Germinal center (tissue), 1 donor: ENCODE measurements around the gene LINC01488.

Source experiments
- DNase-seq: peaks from one replicate; pipeline ENCODE4 v3.0.0; 2012; ENCODE audit warnings: mixed read lengths, low spot score

Gene LINC01488

GRCh38 chr11:69479591-69480271, 1.7 kb upstream of the LINC01488 start:
- DNase-seq, result no peak

DNA sequence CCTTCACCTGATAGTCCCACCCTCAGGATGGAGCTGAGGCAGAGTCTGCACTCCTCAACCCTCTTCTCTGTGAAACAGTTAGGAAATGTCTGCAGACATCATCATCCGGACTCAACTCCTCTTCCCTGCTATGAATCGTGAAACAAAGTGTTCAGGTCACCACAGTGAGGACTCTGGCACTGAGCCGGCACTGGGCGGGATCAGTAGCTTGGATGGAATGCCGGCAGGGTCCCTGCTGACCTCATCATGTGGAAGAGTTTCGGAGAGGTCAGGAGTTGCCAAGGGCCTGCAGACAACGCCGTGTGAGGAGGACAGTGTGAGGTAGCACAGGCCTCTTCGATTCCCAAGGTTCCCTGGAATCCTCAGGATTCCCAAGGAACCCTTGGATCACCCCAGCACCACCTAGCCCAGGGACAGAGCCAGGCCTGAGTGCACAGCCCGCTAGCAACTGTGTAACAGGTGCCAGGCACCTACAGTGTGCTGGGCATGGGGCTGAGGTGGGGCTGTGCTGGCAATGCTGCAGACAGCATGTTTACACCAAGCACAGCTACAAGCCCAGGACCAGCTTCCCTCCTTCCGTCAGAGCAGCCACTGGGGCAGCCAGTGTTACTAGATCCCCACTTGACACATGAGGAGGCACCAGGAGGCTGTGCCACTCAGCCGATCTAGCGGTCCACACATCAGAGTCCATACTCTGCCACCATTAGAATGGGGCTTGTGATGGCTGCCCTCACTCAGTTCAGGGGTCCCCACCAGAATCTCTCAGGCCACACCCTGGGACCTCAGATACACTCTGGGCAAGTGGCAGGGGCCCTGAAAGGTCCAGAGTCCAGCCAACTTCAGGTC, 693 bp upstream of the LINC01488 start:
- no peak for DNase-seq

- no peak for DNase-seq
Measured at GRCh38 chr11:69482322-69482721, 859 bp downstream of the LINC01488 start.

GRCh38 chr11:69483170-69483569, 1.7 kb downstream of the LINC01488 start:
- no peak for DNase-seq

DNA sequence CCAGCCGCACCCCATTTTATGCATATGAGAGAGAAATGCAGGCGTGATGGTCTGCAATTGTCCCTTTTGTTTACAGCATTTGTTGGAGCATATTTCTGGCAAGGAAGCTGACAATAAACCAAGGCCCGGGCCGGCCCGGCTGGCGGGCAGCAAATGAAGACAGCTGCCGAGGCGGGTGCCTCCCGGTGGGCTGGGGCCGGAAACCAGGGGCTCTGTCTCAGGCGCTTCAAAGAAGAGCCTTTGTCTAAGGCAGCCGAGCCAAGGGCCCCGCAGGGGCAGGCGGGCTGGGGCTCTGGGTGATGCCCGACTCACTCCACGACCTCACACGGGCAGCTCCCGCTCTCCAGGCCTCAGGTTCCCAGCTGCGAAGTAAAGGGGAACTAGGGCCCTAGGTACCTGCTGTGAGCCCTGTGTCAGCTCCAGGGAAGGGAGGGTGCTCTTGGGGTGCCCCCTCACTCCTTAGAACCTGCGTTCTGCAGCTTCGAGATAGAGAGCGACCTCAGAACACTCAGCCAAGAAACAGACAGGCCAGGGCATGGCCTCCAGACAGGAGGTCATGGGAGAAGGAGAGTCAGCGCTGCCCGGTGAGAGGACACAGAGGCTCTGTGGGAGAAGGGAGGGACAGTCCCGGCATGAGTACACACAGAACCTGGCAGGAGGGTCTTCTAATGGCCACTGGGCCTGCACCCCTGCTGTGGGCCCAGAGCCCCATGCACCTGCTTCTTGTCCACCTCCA, 2.4 kb downstream of the LINC01488 start:
- no peak for DNase-seq

DNA sequence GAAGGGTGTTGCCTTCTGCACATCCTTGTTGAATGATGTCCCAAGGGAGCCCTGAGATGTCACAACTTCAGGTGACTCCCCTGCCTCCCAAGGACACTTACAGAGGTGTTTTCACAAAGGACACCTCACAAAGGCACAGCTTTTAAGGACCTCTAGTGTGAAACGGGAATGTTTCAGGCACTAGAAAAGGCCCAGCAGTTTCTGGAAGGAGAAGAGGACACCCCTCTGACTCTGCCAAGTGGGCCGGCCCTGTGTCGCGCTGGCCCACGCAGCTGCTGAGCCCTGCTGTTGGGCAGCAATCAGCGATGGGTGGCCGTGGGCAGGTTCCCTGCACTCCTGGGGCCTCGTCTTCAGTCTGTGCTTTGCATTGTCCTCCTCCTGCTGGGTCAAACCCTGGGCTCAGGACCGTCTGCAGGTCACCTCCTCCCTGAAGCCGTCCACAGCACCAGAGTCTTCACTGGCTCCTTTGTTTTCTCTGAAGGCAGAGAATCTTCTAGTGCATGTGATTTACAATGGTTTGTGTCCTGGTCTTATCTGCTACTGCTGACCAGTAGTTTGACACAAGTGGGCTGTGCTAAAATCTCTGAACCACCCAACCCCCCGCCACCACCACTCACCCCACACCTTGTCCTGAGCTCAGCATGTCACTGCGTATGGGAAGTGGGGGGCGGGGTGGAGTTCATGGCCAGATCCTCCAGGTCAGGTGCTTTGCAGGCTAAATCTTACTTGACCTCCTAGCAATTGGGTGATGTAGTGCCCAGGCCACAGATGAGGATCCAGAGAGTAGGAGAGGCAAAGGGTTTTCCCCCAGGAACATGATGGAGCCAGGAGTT, 3.2 kb downstream of the LINC01488 start:
- DNase-seq, result no peak

GRCh38 chr11:69485337-69486041, 4.0 kb downstream of the LINC01488 start:
- no peak for DNase-seq

DNA sequence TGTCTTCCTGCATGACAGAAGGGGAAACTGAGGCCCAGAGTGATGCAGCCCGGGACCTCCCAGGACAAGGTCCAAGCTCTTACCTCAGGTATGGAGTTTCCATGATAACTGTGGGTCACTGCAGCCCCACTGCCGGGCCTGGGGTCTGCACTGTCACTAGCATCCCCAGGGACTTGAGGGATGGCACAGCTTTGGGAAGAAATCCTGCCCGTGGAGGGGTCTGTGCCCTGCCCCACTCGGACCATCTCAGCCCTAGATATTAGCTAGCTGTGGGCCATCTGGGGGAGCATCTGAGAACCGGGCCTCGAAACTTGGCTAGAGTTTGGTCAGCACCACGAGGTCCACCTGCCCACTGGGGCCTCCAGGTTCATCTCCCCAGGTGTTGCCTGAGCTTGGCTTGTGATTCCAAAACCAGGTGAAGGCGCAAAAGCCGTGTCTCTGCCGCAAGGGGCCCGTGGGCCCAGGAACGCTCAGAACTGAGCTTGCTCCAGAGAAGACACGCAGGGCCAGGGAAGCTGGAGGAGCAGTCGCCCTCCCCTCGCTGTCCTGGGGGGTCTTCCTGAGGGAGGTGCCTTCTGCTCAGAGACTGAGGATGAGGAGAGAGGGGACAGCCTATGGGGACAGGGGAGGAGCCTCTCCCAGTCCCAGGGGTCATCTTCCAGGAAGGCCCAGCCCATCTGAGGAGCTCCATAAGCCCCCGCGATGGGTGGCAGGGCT, 4.8 kb downstream of the LINC01488 start:
- no peak for DNase-seq

DNA sequence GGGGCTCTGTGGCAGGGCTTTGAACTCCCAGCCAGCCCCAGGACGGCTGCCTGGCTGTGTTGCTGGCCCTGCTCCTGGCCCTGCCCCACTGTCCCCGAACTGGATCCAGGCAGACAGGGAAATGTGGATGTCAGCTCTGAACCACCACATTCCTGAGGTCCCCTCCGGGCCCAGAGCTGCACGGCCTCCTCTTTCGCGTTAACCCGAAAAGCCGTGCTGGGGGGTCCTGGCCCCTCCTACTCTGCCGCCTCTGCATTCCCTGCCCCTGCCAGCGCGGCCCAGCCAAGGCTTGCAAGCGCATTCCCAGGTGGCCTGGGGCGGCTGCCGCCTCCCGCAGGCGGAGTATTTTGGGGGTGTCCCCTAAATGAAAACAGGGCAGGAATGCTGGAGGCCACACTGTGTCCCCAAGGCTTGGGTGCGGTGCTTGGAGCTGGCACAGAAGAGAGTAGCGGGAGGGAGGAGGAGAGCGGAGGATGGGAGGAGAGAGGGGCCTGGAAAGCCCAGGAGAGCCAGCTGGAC, 5.4 kb downstream of the LINC01488 start:
- DNase-seq, result no peak

- no peak for DNase-seq
Measured at GRCh38 chr11:69487391-69487790, 5.9 kb downstream of the LINC01488 start.

GRCh38 chr11:69487849-69488542, 6.5 kb downstream of the LINC01488 start:
- no peak for DNase-seq

GRCh38 chr11:69488543-69488940, 7.1 kb downstream of the LINC01488 start:
- DNase-seq, result no peak

DNA sequence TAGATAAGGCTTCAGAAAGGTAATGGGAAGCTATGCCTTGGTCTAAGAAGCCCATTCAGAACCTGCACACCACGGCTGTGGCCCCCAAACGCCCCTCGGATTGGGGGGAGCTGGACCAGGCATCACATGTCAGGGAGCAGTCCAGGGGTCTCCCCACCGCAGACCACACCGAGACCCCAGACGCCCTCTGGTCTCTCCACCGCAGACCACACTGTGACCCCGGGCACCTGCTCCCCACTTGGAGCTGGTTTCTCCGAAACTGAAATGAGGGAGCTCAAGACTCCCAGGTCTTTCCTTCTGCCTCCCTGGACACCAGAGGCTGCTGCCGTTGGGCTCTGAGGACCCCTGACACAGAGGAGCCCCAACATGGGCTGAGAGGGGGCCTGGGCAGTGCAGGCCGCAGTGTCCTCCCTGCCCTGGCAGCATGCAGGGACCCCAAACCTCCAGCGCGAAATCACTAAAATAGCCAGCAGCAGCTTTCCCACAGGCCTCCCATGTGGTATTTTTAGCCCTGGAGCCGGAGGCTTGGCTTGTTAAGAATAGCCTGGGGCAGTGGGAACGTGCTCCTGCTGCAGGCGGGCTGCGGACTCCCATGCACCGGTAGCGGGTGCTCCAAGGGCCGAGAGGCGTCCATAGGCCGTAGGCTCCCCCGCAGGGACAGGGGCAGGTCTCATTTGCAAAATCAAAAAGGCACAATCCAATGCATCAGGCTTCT, 7.7 kb downstream of the LINC01488 start:
- no peak for DNase-seq

DNA sequence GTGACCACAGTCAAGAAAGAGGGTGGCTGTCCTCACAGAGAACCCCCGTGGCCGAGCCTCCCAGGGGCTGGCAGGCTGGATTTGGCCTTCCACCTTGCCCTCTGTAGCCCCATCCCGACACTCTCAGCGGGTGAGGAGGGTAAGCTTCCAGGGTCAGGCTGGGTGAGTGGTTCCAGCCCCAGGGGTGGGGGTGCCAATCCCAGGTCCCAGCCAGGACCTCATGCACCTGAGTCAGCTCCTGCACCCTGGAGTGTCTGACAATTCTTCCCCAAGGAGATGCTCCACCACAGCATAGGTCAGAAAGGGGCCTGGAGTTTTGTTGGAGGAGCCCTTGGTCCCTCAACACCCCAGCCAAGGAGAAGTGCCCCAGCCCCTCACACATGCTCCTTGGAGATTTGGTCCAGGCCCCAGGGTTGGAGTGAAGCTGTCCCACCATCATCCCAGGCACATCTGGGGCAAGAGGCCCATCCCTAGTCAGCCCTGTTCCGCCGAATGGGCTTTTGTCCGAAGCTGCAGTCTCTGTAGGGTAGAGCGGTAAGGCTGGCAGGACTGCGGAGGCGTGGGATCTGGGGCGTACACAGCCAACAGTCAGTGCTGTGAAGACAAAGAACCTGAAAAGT, 8.4 kb downstream of the LINC01488 start:
- DNase-seq, result no peak

DNA sequence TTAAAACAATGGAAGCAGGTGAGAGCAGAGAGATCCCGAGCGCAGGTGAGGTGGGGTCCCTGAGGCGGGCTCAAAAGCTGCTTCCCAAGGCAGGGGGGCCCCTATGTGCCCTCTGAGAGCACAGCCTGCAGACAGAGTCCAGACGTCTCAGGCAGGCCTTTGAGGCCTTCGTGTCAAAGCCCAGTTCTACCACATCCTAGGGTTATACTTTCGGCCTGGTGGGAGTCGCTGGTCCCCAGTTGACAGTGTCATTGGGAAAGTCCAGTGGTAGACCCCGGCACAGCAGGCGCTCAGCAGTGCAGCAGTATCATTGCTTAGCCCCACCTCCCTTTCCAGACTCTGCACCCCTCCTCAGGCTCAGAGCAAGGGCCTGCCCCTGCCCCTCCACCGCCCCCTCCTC, 9.1 kb downstream of the LINC01488 start:
- DNase-seq, result no peak

DNA sequence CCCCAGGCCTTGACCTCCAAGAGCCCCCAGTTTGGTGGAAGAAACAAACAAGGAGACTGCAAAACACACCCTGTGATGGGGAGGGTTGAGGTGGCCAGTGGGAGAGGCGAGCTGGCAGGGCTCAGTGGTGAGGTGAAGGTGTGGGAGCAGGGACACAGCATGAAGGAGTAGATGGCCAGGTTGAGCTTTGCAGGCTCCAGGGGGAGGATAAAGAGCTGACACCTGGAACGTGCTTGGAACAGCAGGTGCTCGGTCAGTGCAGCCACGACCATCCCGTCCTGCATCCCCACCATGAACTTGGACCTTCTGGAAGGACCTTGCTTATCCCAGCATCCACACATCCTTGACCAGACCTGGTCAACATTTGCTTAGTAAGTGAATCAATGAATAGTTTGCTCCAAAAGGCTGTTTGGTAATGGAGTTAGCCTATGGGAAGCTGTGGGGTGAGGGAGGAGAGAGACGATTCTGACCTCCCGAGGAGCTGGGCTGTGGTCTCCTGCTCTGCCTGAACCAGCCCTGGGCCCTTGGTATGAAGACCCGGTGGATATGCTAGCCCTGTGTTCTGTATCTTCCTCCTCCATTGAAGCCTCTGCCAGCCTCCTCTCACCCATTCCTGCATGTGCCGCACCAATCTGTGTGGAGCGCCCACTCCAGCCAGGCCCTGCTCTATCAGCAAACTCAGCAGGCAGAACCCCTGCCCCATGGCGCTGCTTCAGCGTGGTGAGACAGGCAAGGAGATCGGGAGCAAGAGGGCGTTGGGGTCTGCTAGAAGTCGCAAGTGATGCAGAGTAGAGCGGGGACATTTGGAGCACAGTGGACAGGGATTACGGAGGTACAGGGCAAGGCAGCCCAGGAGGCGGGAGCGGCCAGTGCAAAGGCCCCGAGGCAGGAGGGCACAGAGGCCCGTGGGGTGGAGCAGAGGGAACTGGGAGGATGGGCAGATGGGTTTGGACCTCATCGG, 9.9 kb downstream of the LINC01488 start:
- no peak for DNase-seq

- no peak for DNase-seq
Measured at GRCh38 chr11:69492201-69492991, 10.9 kb downstream of the LINC01488 start.
